Stomach (tissue), 4 donors: ENCODE data around the gene REPS1.

Experiments
- CTCF ChIP-seq, 7 experiments: fragments of 450-650 bp in 4 of 7; fragments of 200-600 bp in 3 of 7; sonication (generic) in 3 of 7; IDR thresholded peaks; one replicate each; pipeline ENCODE4 v1.5.1; 2016 to 2019; ENCODE audit warnings: antibody characterized with exemption in 7 of 7, control low read depth in 2 of 7, mild to moderate bottlenecking in 1 of 7
- POLR2A ChIP-seq, 4 donors: fragments of 450-650 bp; IDR thresholded peaks; one replicate each; pipeline ENCODE4 v1.6.1; 2016; ENCODE audit warnings: antibody characterized with exemption in 4 of 4, control low read depth in 2 of 4, mild to moderate bottlenecking in 1 of 4, moderate library complexity in 1 of 4
- POLR2AphosphoS5 ChIP-seq, 3 donors: sonication (generic); formaldehyde crosslinking; IDR thresholded peaks; one replicate each; pipeline ENCODE4 v1.6.1; 2016; ENCODE audit warnings: antibody characterized with exemption in 3 of 3

DNA sequence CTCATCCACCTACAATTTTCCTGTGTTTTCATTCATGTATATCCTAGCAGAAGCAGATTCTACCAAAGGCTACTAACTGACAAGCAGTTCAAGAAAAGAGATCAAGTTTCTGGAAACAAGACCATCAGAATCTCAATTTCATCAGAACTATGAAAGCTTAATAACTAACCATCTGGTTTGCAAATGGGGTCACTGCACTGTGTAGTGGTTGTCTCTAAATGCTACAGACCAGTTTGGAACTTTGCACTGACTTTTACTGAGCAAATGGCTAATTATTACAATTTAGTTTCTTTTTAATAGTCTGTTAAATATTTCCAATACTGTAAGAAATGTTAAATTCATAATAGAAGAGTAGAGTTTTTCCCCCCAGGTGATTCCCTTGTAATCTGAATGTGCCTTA, 64.5 kb downstream of the REPS1 start:
- TF ChIP-seq CTCF (IDR thresholded peaks at IDR 0.05) (no peak), POLR2AphosphoS5 (IDR thresholded peaks at IDR 0.05) (no peak), POLR2A (IDR thresholded peaks at IDR 0.05) (no peak)
